ENCODE results near the gene TRPM6. TPM values are rescaled to one million over a fixed set of nuclear protein-coding genes. Genes with fewer than 3 reads are reported as not detected.

The TRPM6 gene
- total RNA-seq, 1 donor from 2014 or later: 0.10 TPM

- H3K27ac Mint-ChIP-seq: no peak overlapping the region
These were observed 165.7 kb downstream of the TRPM6 start for GRCh38 chr9:74721696-74722660.

GRCh38 chr9:74719306-74719705, 168.4 kb downstream of the TRPM6 start:
- Mint-ChIP-seq H3K4me1 (ENCODE audit: low read depth) (no peaks in the 10 kb centered on the region), H3K27ac (no peak overlapping the region)

More at GRCh38 chr9:74721696-74722660, 165.7 kb downstream of the TRPM6 start:
- no peaks in the 10 kb centered on the region for H3K36me3 Mint-ChIP-seq (ENCODE audit: insufficient read depth)
- TF ChIP-seq, protein P1, sequence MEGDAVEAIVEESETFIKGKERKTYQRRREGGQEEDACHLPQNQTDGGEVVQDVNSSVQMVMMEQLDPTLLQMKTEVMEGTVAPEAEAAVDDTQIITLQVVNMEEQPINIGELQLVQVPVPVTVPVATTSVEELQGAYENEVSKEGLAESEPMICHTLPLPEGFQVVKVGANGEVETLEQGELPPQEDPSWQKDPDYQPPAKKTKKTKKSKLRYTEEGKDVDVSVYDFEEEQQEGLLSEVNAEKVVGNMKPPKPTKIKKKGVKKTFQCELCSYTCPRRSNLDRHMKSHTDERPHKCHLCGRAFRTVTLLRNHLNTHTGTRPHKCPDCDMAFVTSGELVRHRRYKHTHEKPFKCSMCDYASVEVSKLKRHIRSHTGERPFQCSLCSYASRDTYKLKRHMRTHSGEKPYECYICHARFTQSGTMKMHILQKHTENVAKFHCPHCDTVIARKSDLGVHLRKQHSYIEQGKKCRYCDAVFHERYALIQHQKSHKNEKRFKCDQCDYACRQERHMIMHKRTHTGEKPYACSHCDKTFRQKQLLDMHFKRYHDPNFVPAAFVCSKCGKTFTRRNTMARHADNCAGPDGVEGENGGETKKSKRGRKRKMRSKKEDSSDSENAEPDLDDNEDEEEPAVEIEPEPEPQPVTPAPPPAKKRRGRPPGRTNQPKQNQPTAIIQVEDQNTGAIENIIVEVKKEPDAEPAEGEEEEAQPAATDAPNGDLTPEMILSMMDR (IDR thresholded peaks at IDR 0.05; ENCODE audit: unreplicated experiment): no peak
- DNase-seq (ENCODE audit: low spot score, unreplicated experiment): no peak
- H3K9me3 Mint-ChIP-seq (ENCODE audit: low read depth): no peaks in the 10 kb centered on the region
- no peak overlapping the region for H3K4me3 Mint-ChIP-seq (ENCODE audit: low read depth)
- no peaks in the 10 kb centered on the region for H3K4me1 Mint-ChIP-seq (ENCODE audit: low read depth)
- H3K27me3 Mint-ChIP-seq: no peaks in the 10 kb centered on the region

DNA sequence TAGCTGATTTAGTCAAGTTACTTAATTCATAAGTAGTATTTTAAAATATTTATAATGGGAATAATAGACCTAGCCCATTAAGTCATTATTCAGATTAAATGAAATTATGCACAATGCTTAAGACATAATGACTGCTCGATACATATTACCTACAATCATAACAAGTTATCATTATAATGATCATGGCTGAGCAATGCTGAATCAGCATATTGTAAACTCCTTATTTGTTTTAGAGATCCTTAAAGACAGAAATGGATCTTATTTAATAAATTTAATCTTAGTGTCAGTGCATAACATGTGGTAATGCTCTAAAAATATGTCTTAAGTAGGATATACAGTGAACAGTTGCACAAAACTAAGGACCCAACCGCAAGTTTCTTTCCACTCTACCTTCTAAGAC, 169.0 kb downstream of the TRPM6 start:
- Mint-ChIP-seq H3K4me3 (ENCODE audit: low read depth) (no peak overlapping the region), H3K4me1 (ENCODE audit: low read depth) (no peaks in the 10 kb centered on the region), H3K36me3 (ENCODE audit: insufficient read depth) (no peaks in the 10 kb centered on the region), H3K27ac (no peak overlapping the region), H3K9me3 (ENCODE audit: low read depth) (no peaks in the 10 kb centered on the region), H3K27me3 (no peaks in the 10 kb centered on the region)
- TF ChIP-seq, protein P1 (IDR thresholded peaks at IDR 0.05; ENCODE audit: unreplicated experiment): no peak
- DNase-seq (ENCODE audit: low spot score, unreplicated experiment): no peak

More at GRCh38 chr9:74719306-74719705, 168.4 kb downstream of the TRPM6 start:
- H3K4me3 Mint-ChIP-seq (ENCODE audit: low read depth): no peak overlapping the region
- no peaks in the 10 kb centered on the region for H3K36me3 Mint-ChIP-seq (ENCODE audit: insufficient read depth)
- H3K27me3 Mint-ChIP-seq: no peaks in the 10 kb centered on the region
- TF ChIP-seq, protein P1 (IDR thresholded peaks at IDR 0.05; ENCODE audit: unreplicated experiment): no peak
- DNase-seq (ENCODE audit: low spot score, unreplicated experiment): no peak
- H3K9me3 Mint-ChIP-seq (ENCODE audit: low read depth): no peaks in the 10 kb centered on the region

DNA sequence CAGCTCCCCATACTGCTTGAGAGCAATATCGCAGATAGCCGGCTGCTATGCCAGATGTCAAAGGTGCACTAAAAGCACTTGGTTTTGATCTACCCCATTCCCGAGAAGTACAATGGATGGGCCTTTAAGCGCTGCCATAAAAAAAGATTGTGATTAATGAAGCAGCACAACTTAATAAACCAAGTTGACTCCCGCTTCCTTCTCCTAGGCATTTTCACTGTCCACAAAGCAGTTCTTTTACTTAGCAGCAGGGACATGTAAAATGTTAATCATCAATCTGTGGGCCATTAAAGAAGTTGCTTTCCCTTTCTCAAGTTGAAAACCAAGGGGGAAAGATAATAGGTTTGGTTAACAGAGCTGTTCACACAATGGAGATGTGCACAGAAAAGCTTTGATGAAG, 176.4 kb downstream of the TRPM6 start:
- TF ChIP-seq, protein P1 (IDR thresholded peaks at IDR 0.05; ENCODE audit: unreplicated experiment): no peak
- no peak overlapping the region for H3K27ac Mint-ChIP-seq
- H3K4me3 Mint-ChIP-seq (ENCODE audit: low read depth): no peak overlapping the region
- H3K4me1 Mint-ChIP-seq (ENCODE audit: low read depth): no peaks in the 10 kb centered on the region
- no peaks in the 10 kb centered on the region for H3K27me3 Mint-ChIP-seq
- H3K9me3 Mint-ChIP-seq (ENCODE audit: low read depth): no peaks in the 10 kb centered on the region
- no peaks in the 10 kb centered on the region for H3K36me3 Mint-ChIP-seq (ENCODE audit: insufficient read depth)
- no peak for DNase-seq (ENCODE audit: low spot score, unreplicated experiment)

- Mint-ChIP-seq H3K4me3 (ENCODE audit: low read depth) (no peak overlapping the region), H3K9me3 (ENCODE audit: low read depth) (no peaks in the 10 kb centered on the region), H3K27me3 (no peaks in the 10 kb centered on the region), H3K4me1 (ENCODE audit: low read depth) (no peaks in the 10 kb centered on the region), H3K27ac (no peak overlapping the region), H3K36me3 (ENCODE audit: insufficient read depth) (no peaks in the 10 kb centered on the region)
- TF ChIP-seq, protein P1 (IDR thresholded peaks at IDR 0.05; ENCODE audit: unreplicated experiment): no peak
- DNase-seq (ENCODE audit: low spot score, unreplicated experiment): no peak
These were observed 190.2 kb downstream of the TRPM6 start for GRCh38 chr9:74697535-74697934.
